CD4-positive, alpha-beta T cell (primary cell): ENCODE data around the gene PRR23B. TPM values are rescaled to one million over a fixed set of nuclear protein-coding genes. Genes with fewer than 3 reads are reported as not detected.

Experiments used
- ATAC-seq: fragments of 200-7000 bp; cut with Tn5 transposase; one replicate; pipeline ENCODE4 v1.10.0; 2022; ENCODE audit warnings: mild to moderate bottlenecking; ENCODE audit not compliant: poor library complexity
- CTCF ChIA-PET: fragments of 350-600 bp; sonication (Branson Sonifier 250); formaldehyde crosslinking; loops from one replicate; lab custom pipeline; 2021; ENCODE audit warnings: antibody characterized with exemption, inconsistent platforms; lab: Charles Lee
- POLR2A ChIA-PET: fragments of 350-600 bp; sonication (Branson Sonifier 250); formaldehyde crosslinking; loops from one replicate; lab custom pipeline; 2021; ENCODE audit warnings: antibody characterized with exemption, inconsistent platforms; lab: Charles Lee
- DNase-seq, 14 experiments: peaks; one replicate each; pipeline ENCODE4 v3.0.0-alpha.2; 2013 to 2020; ENCODE audit warnings: mixed read lengths in 2 of 14
- H3K27ac ChIP-seq, 2 donors: one replicate each; pipeline versions ENCODE4 v1.5.1 to v1.7.0; 2013; ENCODE audit warnings: low read length in 2 of 2, low read depth in 1 of 2, mild to moderate bottlenecking in 1 of 2
- H3K27me3 ChIP-seq, 2 experiments: 1 replicate in 1 of 2; 2 replicates in 1 of 2; pipeline versions ENCODE4 v1.6.1 to v1.7.0; 2013; ENCODE audit warnings: low read length in 2 of 2, control low read depth in 1 of 2, mild to moderate bottlenecking in 1 of 2, moderate library complexity in 1 of 2; ENCODE audit not compliant: insufficient read depth in 2 of 2, control insufficient read depth in 1 of 2
- H3K36me3 ChIP-seq: one replicate; pipeline ENCODE4 v1.6.1; 2013; ENCODE audit warnings: low read length, control low read depth; ENCODE audit not compliant: insufficient read depth
- H3K4me1 ChIP-seq: one replicate; pipeline ENCODE4 v1.6.1; 2013; ENCODE audit warnings: low read length, control low read depth; ENCODE audit not compliant: insufficient read depth
- H3K4me3 ChIP-seq: one replicate; pipeline ENCODE4 v1.5.1; 2013; ENCODE audit warnings: mild to moderate bottlenecking, low read length, moderate library complexity
- H3K9me3 ChIP-seq, 2 experiments: 1 replicate in 1 of 2; 2 replicates in 1 of 2; pipeline versions ENCODE4 v1.6.1 to v1.7.0; 2013; ENCODE audit warnings: low read length in 2 of 2, mild to moderate bottlenecking in 2 of 2, control low read depth in 1 of 2, moderate library complexity in 1 of 2; ENCODE audit not compliant: control insufficient read depth in 1 of 2, insufficient read depth in 1 of 2
- H3K27ac Mint-ChIP-seq: one replicate; pipeline ENCODE4 v1.8.0; 2020; ENCODE audit warnings: mixed read lengths
- H3K27me3 Mint-ChIP-seq: one replicate; pipeline ENCODE4 v1.8.0; 2021; ENCODE audit warnings: mixed read lengths
- H3K36me3 Mint-ChIP-seq: one replicate; pipeline ENCODE4 v1.8.0; 2021; ENCODE audit warnings: low read depth, mixed read lengths
- H3K4me1 Mint-ChIP-seq: one replicate; pipeline ENCODE4 v1.8.0; 2021; ENCODE audit warnings: low read depth, mixed read lengths
- H3K4me3 Mint-ChIP-seq: one replicate; pipeline ENCODE4 v1.8.0; 2020; ENCODE audit warnings: mild to moderate bottlenecking, mixed read lengths
- H3K9me3 Mint-ChIP-seq: one replicate; pipeline ENCODE4 v1.8.0; 2020; ENCODE audit warnings: mixed read lengths
- CTCF ChIP-seq: fragments of 200-600 bp; IDR thresholded peaks from one replicate; pipeline ENCODE4 v1.8.0; 2022; ENCODE audit warnings: antibody characterized with exemption, mild to moderate bottlenecking
- intact Hi-C, 2 experiments: fragments of 100-400 bp; cut with DNase I in 1 of 2; cut with micrococcal nuclease in 1 of 2; formaldehyde crosslinking; loops; one replicate each; pipeline versions ENCODE4 v1.15.1 to v1.9.0; 2023 to 2025; cut with DNase I, micrococcal nuclease
- total RNA-seq, 174 experiments: library from RNA in 2 of 174; stranded (reverse) in 2 of 174; gene quantifications; one replicate each; pipeline ENCODE4 v1.2.3 and lab custom pipeline; 2021 to 2026

The PRR23B gene
- total RNA-seq, 2 experiments from 2014 or later: not detected

- Mint-ChIP-seq H3K36me3 (no peaks in the 10 kb centered on the region), H3K4me1 (no peaks in the 10 kb centered on the region), H3K9me3 (peaks cover 17% of the 10 kb centered on the region), H3K4me3 (no peak overlapping the region), H3K27me3 (peaks cover 21% of the 10 kb centered on the region), H3K27ac (no peak overlapping the region)
- Histone ChIP-seq H3K9me3 (peaks cover 0 to 24% of the 10 kb centered on the region in 2 experiments), H3K27ac (no peak overlapping the region), H3K4me3 (no peak overlapping the region), H3K4me1 (no peaks in the 10 kb centered on the region), H3K27me3 (no peaks in the 10 kb centered on the region), H3K36me3 (no peaks in the 10 kb centered on the region)
- ATAC-seq (no peak), DNase-seq (no peak)
- CTCF ChIA-PET: no interaction called here
- no peak for TF ChIP-seq CTCF
- POLR2A ChIA-PET: no interaction called here
- intact Hi-C loops: no loop called here
These were observed 15.3 kb downstream of the PRR23B start for GRCh38 chr3:139005356-139005993.

- H3K36me3 Mint-ChIP-seq: no peaks in the 10 kb centered on the region
- TF ChIP-seq CTCF: no peak
- DNase-seq: no peak
- H3K36me3 ChIP-seq: no peaks in the 10 kb centered on the region
- H3K4me1 ChIP-seq: no peaks in the 10 kb centered on the region
- H3K27me3 Mint-ChIP-seq: peaks cover 35% of the 10 kb centered on the region
- CTCF ChIA-PET: no interaction called here
- H3K27me3 ChIP-seq: peaks cover 2 to 4% of the 10 kb centered on the region in 2 experiments
- intact Hi-C loops: no loop called here
- no peaks in the 10 kb centered on the region for H3K4me1 Mint-ChIP-seq
- no peak overlapping the region for H3K27ac Mint-ChIP-seq
- POLR2A ChIA-PET: no interaction called here
- no peak for ATAC-seq
- H3K4me3 ChIP-seq: no peak overlapping the region
- peaks cover 6% of the 10 kb centered on the region for H3K9me3 Mint-ChIP-seq
- peaks cover 0 to 6% of the 10 kb centered on the region in 2 experiments for H3K9me3 ChIP-seq
- H3K4me3 Mint-ChIP-seq: no peak overlapping the region
- no peak overlapping the region for H3K27ac ChIP-seq
These were observed 25.0 kb downstream of the PRR23B start for GRCh38 chr3:138995706-138996105.

- no peak overlapping the region for H3K4me3 ChIP-seq
- H3K27ac ChIP-seq: no peak overlapping the region
- POLR2A ChIA-PET: no interaction called here
- DNase-seq: no peak
- no peaks in the 10 kb centered on the region for H3K9me3 Mint-ChIP-seq
- no peak for TF ChIP-seq CTCF
- H3K36me3 Mint-ChIP-seq: no peaks in the 10 kb centered on the region
- no peaks in the 10 kb centered on the region for H3K4me1 ChIP-seq
- H3K4me1 Mint-ChIP-seq: no peaks in the 10 kb centered on the region
- H3K9me3 ChIP-seq: no peaks in the 10 kb centered on the region
- no peaks in the 10 kb centered on the region for H3K27me3 ChIP-seq
- H3K36me3 ChIP-seq: no peaks in the 10 kb centered on the region
- no peak for ATAC-seq
- H3K4me3 Mint-ChIP-seq: no peak overlapping the region
- no peak overlapping the region for H3K27ac Mint-ChIP-seq
- no peaks in the 10 kb centered on the region for H3K27me3 Mint-ChIP-seq
- CTCF ChIA-PET: no interaction called here
- intact Hi-C loops: no loop called here
These were observed 33.5 kb downstream of the PRR23B start for GRCh38 chr3:138987181-138987580.
